Panc1 (cell line): ENCODE measurements around the gene TM7SF2. TPM values are rescaled to one million over a fixed set of nuclear protein-coding genes. Genes with fewer than 3 reads are reported as not detected.

ENCODE experiments used
- ATAC-seq: fragments of 200-7000 bp; cut with Tn5 transposase; 2 replicates; pipeline ENCODE4 v1.9.1; 2020; ENCODE audit warnings: mild to moderate bottlenecking, moderate library complexity
- BruUV-seq: library from RNA; stranded (reverse); fragments of 400-500 nt; replicated peaks from 2 replicates; lab custom pipeline; 2021; lab: Mats Ljungman, UMichigan
- CTCF ChIA-PET: fragments of 300-600 bp; sonication (Branson Sonifier 250); formaldehyde crosslinking; loops from one replicate; lab custom pipeline; 2022; ENCODE audit warnings: antibody characterized with exemption; lab: Charles Lee
- POLR2A ChIA-PET: fragments of 300-600 bp; sonication (Branson Sonifier 250); formaldehyde crosslinking; loops from one replicate; lab custom pipeline; 2022; ENCODE audit warnings: antibody characterized with exemption; lab: Charles Lee
- DNase-seq: peaks from one replicate; pipeline ENCODE4 v3.0.0-alpha.2; 2010; ENCODE audit warnings: low read depth, low spot score
- H3K27ac ChIP-seq: 2 replicates; pipeline ENCODE4 v1.5.1; 2011; ENCODE audit warnings: mild to moderate bottlenecking, low read length, inconsistent platforms
- H3K27me3 ChIP-seq: fragments of 200-500 bp; sonication (Bioruptor generic); 2 replicates; pipeline ENCODE4 v1.6.0; 2014; ENCODE audit warnings: low read length, inconsistent platforms; ENCODE audit not compliant: control insufficient read depth, insufficient read depth
- H3K36me3 ChIP-seq: fragments of 200-500 bp; sonication (Bioruptor generic); 2 replicates; pipeline ENCODE4 v1.5.1; 2014; ENCODE audit warnings: inconsistent platforms, mild to moderate bottlenecking, low read length, moderate library complexity; ENCODE audit not compliant: control insufficient read depth, insufficient read depth
- H3K4me1 ChIP-seq: 2 replicates; pipeline ENCODE4 v1.5.1; 2011; ENCODE audit warnings: inconsistent platforms, mild to moderate bottlenecking, low read length, moderate library complexity; ENCODE audit not compliant: control insufficient read depth, insufficient read depth
- H3K4me3 ChIP-seq, 2 experiments: 2 replicates each; pipeline ENCODE4 v1.5.1; 2011 to 2012; ENCODE audit warnings: low read depth in 2 of 2, low read length in 2 of 2, mild to moderate bottlenecking in 2 of 2, inconsistent platforms in 1 of 2, moderate library complexity in 1 of 2
- H3K9me3 ChIP-seq: fragments of 200-500 bp; sonication (Bioruptor generic); 2 replicates; pipeline ENCODE4 v1.5.1; 2014; ENCODE audit warnings: low read depth, mild to moderate bottlenecking, inconsistent platforms, low read length, moderate library complexity; ENCODE audit not compliant: control insufficient read depth, insufficient read depth
- CTCF ChIP-seq: fragments of 450-650 bp; IDR thresholded peaks from 2 replicates; pipeline ENCODE4 v1.5.1; 2017; ENCODE audit warnings: mild to moderate bottlenecking
- POLR2AphosphoS5 ChIP-seq: IDR thresholded peaks from 2 replicates; pipeline ENCODE4 v1.6.1; 2012; ENCODE audit warnings: mild to moderate bottlenecking, low read depth, low read length, moderate library complexity
- REST ChIP-seq, 2 experiments: IDR thresholded peaks; 2 replicates each; pipeline ENCODE4 v1.6.1; 2011 to 2012; ENCODE audit warnings: low read depth in 2 of 2, control low read depth in 1 of 2, low read length in 1 of 2, mild to moderate bottlenecking in 1 of 2, moderate library complexity in 1 of 2; ENCODE audit not compliant: insufficient read depth in 1 of 2
- SIN3A ChIP-seq: IDR thresholded peaks from 2 replicates; pipeline ENCODE4 v1.6.1; 2012; ENCODE audit warnings: low read depth, mild to moderate bottlenecking, low read length, moderate library complexity, borderline replicate concordance; ENCODE audit not compliant: insufficient read depth
- TCF7L2 ChIP-seq: IDR thresholded peaks from 2 replicates; pipeline ENCODE4 v1.6.1; 2011; ENCODE audit warnings: mild to moderate bottlenecking, low read depth, low read length, inconsistent platforms
- in situ Hi-C: cut with HindIII; loops from 2 replicates; pipeline ENCODE4 v1.10.0; 2016; ENCODE audit warnings: low sequenced_read_pairs, low pct_unique_long_range_greater_than_20kb
- intact Hi-C: fragments of 100-400 bp; cut with micrococcal nuclease; formaldehyde crosslinking; loops from one replicate; pipeline ENCODE4 v1.10.0; 2022; ENCODE audit not compliant: unreplicated experiment
- total RNA-seq: library from RNA; stranded (reverse); gene quantifications from one replicate; pipeline ENCODE4 v1.2.1, GENCODE V29; 2021; ENCODE audit not compliant: unreplicated experiment

The TM7SF2 gene
- total RNA-seq, 1 experiment from 2014 or later = 85.4 TPM

GRCh38 chr11:65067446-65067845, 44.2 kb upstream of the TM7SF2 start:
- in situ Hi-C loops = no loop called here
- Histone ChIP-seq H3K27me3 (no peaks in the 10 kb centered on the region), H3K4me1 (no peaks in the 10 kb centered on the region), H3K4me3 (no peak overlapping the region), H3K9me3 (no peaks in the 10 kb centered on the region), H3K36me3 (no peaks in the 10 kb centered on the region), H3K27ac (no peak overlapping the region)
- TF ChIP-seq REST (IDR thresholded peaks at IDR 0.05; ENCODE audit: insufficient read depth in 1 of 2, low read depth in 2 of 2, low read length in 1 of 2) (no peak), CTCF (no peak), SIN3A (no peak), POLR2AphosphoS5 (no peak)
- DNase-seq = no peak
- POLR2A ChIA-PET = no interaction called here
- CTCF ChIA-PET = no interaction called here
- BruUV-seq = no TSS peak
- intact Hi-C loops = no loop called here
- ATAC-seq = no peak

DNA sequence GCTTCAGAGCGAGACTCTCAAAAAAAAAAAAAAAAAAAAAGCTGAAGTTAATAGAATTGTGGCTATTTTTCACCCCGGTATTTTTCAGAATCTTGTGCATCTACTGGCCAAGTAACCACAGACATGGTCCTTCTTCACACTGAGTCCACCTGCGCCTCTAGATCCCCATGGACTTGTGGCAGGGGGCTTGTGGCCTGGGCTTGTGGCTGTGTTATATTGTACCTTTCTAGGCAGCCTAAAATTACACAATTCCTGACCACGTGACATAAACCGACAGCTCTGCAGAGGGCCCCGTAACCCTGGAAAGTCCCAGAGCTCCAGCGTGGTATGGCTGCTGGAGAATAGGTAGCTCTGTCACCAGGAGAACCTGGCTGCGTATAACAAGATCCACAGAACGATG, 42.5 kb upstream of the TM7SF2 start:
- ChIA-PET POLR2A (no interaction called here), CTCF (interaction anchor here (0.8 kb wide), 1 partner anchor 10 kb away, joined by 3 read pairs; no protein-coding TSS in a partner anchor)
- H3K9me3 ChIP-seq = no peaks in the 10 kb centered on the region
- H3K4me1 ChIP-seq = no peaks in the 10 kb centered on the region
- DNase-seq = no peak
- H3K4me3 ChIP-seq = no peak overlapping the region
- BruUV-seq = no TSS peak
- in situ Hi-C loops (no loop called here), intact Hi-C loops (no loop called here)
- ATAC-seq = no peak
- no peak for TF ChIP-seq SIN3A
- no peak for TF ChIP-seq CTCF
- no peak for TF ChIP-seq TCF7L2
- TF ChIP-seq REST (IDR thresholded peaks at IDR 0.05; ENCODE audit: insufficient read depth in 1 of 2, low read depth in 2 of 2, low read length in 1 of 2) = no peak
- no peak for TF ChIP-seq POLR2AphosphoS5
- H3K36me3 ChIP-seq = no peaks in the 10 kb centered on the region
- no peak overlapping the region for H3K27ac ChIP-seq
- no peaks in the 10 kb centered on the region for H3K27me3 ChIP-seq
